Neural progenitor cell (in vitro differentiated cells): ENCODE results near the gene ZBTB4. TPM values are rescaled to one million over a fixed set of nuclear protein-coding genes. Genes with fewer than 3 reads are reported as not detected.

Experiments
- DNase-seq: peaks from one replicate; pipeline ENCODE4 v3.0.0-alpha.2; 2016; ENCODE audit warnings: low spot score
- H2AFZ ChIP-seq: fragments of 200-600 bp; sonication (generic); replicated peaks from 2 replicates; pipeline ENCODE4 v1.6.1; 2016; ENCODE audit warnings: antibody characterized with exemption
- H3F3A ChIP-seq: fragments of 200-600 bp; sonication (generic); 2 replicates; pipeline ENCODE4 v1.6.1; 2016; ENCODE audit warnings: antibody characterized with exemption, low read depth
- H3K27ac ChIP-seq: fragments of 200-600 bp; sonication (generic); 2 replicates; pipeline ENCODE4 v1.5.1; 2016; ENCODE audit warnings: mild to moderate bottlenecking
- H3K27me3 ChIP-seq: fragments of 200-600 bp; sonication (generic); 2 replicates; pipeline ENCODE4 v1.6.1; 2016; ENCODE audit warnings: mild to moderate bottlenecking, moderate library complexity
- H3K36me3 ChIP-seq: fragments of 200-600 bp; sonication (generic); 2 replicates; pipeline ENCODE4 v1.5.1; 2016
- H3K4me1 ChIP-seq: fragments of 200-600 bp; sonication (generic); 2 replicates; pipeline ENCODE4 v1.6.1; 2016; ENCODE audit warnings: mixed run types
- H3K4me2 ChIP-seq: fragments of 200-600 bp; sonication (generic); 2 replicates; pipeline ENCODE4 v1.6.1; 2016
- H3K4me3 ChIP-seq: fragments of 200-600 bp; sonication (generic); 2 replicates; pipeline ENCODE4 v1.5.1; 2016
- H3K79me2 ChIP-seq: fragments of 200-600 bp; sonication (generic); 2 replicates; pipeline ENCODE4 v1.6.1; 2016; ENCODE audit warnings: low read depth
- H3K9ac ChIP-seq: fragments of 200-600 bp; sonication (generic); 2 replicates; pipeline ENCODE4 v1.6.1; 2016
- H3K9me3 ChIP-seq: fragments of 200-600 bp; sonication (generic); 2 replicates; pipeline ENCODE4 v1.5.1; 2016; ENCODE audit warnings: low read depth
- H4K20me1 ChIP-seq: fragments of 200-600 bp; sonication (generic); 2 replicates; pipeline ENCODE4 v1.6.1; 2016; ENCODE audit warnings: low read depth
- H3K27ac Mint-ChIP-seq: 3 replicates; pipeline ENCODE4 v1.8.0; 2021; ENCODE audit warnings: mixed read lengths
- H3K27me3 Mint-ChIP-seq: 2 replicates; pipeline ENCODE4 v1.8.0; 2022; ENCODE audit warnings: low read depth, mild to moderate bottlenecking, inconsistent platforms, moderate library complexity, mixed read lengths; ENCODE audit not compliant: insufficient read depth
- H3K36me3 Mint-ChIP-seq: 3 replicates; pipeline ENCODE4 v1.8.0; 2021; ENCODE audit warnings: mixed read lengths
- H3K4me1 Mint-ChIP-seq: 3 replicates; pipeline ENCODE4 v1.8.0; 2021; ENCODE audit warnings: mixed read lengths
- H3K4me3 Mint-ChIP-seq: 3 replicates; pipeline ENCODE4 v1.8.0; 2021; ENCODE audit warnings: mild to moderate bottlenecking, moderate library complexity, mixed read lengths
- H3K9me3 Mint-ChIP-seq: 3 replicates; pipeline ENCODE4 v1.8.0; 2020; ENCODE audit warnings: mixed read lengths
- CTCF ChIP-seq: fragments of 200-600 bp; sonication (generic); IDR thresholded peaks from 2 replicates; pipeline ENCODE4 v1.5.1; 2017; ENCODE audit warnings: antibody characterized with exemption, mild to moderate bottlenecking
- EZH2 ChIP-seq: fragments of 200-600 bp; sonication (generic); IDR thresholded peaks from 2 replicates; pipeline ENCODE4 v1.6.1; 2017; ENCODE audit warnings: antibody characterized with exemption, mild to moderate bottlenecking, moderate library complexity
- EZH2phosphoT487 ChIP-seq: fragments of 200-600 bp; sonication (generic); IDR thresholded peaks from 2 replicates; pipeline ENCODE4 v1.6.1; 2017; ENCODE audit warnings: antibody characterized with exemption
- total RNA-seq: library from RNA; depleted of rRNA; stranded (reverse); fragments of >200 nt; gene quantifications from 2 replicates; pipeline ENCODE4 v1.2.3, GENCODE V29; 2015; ENCODE audit warnings: low replicate concordance

ZBTB4 gene
- total RNA-seq, 1 donor from 2014 or later: 5.4 TPM

DNA sequence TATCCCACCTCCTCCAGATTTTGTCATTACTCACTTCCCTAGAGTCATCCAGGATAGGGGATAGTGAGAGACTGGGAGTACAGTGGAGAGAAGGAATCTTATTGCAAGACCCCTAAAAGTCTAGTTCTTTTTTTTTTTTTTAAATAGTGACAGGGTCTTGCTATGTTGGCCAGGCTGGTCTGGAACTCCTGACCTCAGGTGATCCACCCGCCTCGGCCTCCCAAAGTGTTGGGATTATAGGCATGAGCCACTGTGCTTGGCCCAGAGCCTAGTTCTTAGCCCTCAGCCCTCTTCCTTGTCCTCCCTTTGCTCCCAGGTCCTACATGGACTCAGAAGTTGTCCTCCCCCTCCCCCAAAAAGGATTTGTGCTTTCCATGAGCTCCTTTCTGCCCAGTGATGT lies 37.3 kb downstream of the ZBTB4 start:
- peaks cover 22% of the 10 kb centered on the region for H3K27me3 Mint-ChIP-seq
- H3K9me3 ChIP-seq: no peaks in the 10 kb centered on the region
- H3K27ac Mint-ChIP-seq: no peak overlapping the region
- H3K4me1 Mint-ChIP-seq: peaks cover 55% of the 10 kb centered on the region
- no peak for DNase-seq
- H2AFZ ChIP-seq: no peak overlapping the region
- peaks cover 47% of the 10 kb centered on the region for H3F3A ChIP-seq
- H3K9me3 Mint-ChIP-seq: no peaks in the 10 kb centered on the region
- H3K27me3 ChIP-seq: peaks cover 61% of the 10 kb centered on the region
- H3K27ac ChIP-seq: no peak overlapping the region
- no peak overlapping the region for H3K9ac ChIP-seq
- H3K4me1 ChIP-seq: peaks cover 28% of the 10 kb centered on the region
- no peaks in the 10 kb centered on the region for H3K36me3 ChIP-seq
- TF ChIP-seq CTCF (no peak), EZH2phosphoT487 (no peak), EZH2 (no peak)
- H4K20me1 ChIP-seq: no peaks in the 10 kb centered on the region
- no peaks in the 10 kb centered on the region for H3K36me3 Mint-ChIP-seq
- H3K4me3 ChIP-seq: no peak overlapping the region
- H3K79me2 ChIP-seq: no peaks in the 10 kb centered on the region
- peak overlapping the region; percentile 74 for H3K4me3 Mint-ChIP-seq
- no peak overlapping the region for H3K4me2 ChIP-seq

DNA sequence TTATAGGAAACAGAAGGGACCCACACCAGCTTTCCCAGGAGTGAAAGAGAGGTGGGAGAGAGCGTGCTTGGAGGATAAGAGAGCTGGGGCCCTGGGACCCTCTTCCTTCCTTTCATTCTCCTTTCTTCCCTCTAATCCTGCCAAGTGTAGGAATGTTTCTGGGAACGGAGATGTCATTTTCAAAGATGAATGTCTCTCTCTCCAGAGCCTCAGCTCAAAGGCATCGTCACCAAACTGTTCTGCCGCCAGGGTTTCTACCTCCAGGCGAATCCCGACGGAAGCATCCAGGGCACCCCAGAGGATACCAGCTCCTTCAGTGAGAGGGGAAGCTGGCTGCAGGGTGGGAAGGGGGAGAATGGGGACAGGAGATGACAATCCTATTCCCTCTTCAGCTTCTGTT lies 38.2 kb downstream of the ZBTB4 start:
- Mint-ChIP-seq H3K9me3 (no peaks in the 10 kb centered on the region), H3K27ac (no peak overlapping the region), H3K4me3 (peak overlapping the region; percentile 96), H3K27me3 (peaks cover 28% of the 10 kb centered on the region), H3K4me1 (peaks cover 56% of the 10 kb centered on the region), H3K36me3 (no peaks in the 10 kb centered on the region)
- H3K9ac ChIP-seq: no peak overlapping the region
- no peaks in the 10 kb centered on the region for H3K9me3 ChIP-seq
- TF ChIP-seq EZH2phosphoT487 (no peak), EZH2 (no peak), CTCF (no peak)
- H3K4me3 ChIP-seq: peak overlapping the region; percentile 74
- H3K79me2 ChIP-seq: no peaks in the 10 kb centered on the region
- H3K4me1 ChIP-seq: peaks cover 26% of the 10 kb centered on the region
- peak overlapping the region; percentile 93 for H3K4me2 ChIP-seq
- no peak overlapping the region for H2AFZ ChIP-seq
- peaks cover 61% of the 10 kb centered on the region for H3K27me3 ChIP-seq
- peaks cover 55% of the 10 kb centered on the region for H3F3A ChIP-seq
- H3K27ac ChIP-seq: no peak overlapping the region
- no peak for DNase-seq
- H4K20me1 ChIP-seq: no peaks in the 10 kb centered on the region
- no peaks in the 10 kb centered on the region for H3K36me3 ChIP-seq

- peak overlapping the region; percentile 74 for H3K4me3 ChIP-seq
- no peaks in the 10 kb centered on the region for H3K36me3 ChIP-seq
- H3K9ac ChIP-seq: no peak overlapping the region
- peaks cover 26% of the 10 kb centered on the region for H3K4me1 ChIP-seq
- H2AFZ ChIP-seq: peak overlapping the region; percentile 81
- H3K27ac Mint-ChIP-seq: peak overlapping the region; percentile 99
- H3K4me3 Mint-ChIP-seq: peak overlapping the region; percentile 96
- peaks cover 65% of the 10 kb centered on the region for H3K27me3 ChIP-seq
- no peaks in the 10 kb centered on the region for H3K9me3 ChIP-seq
- H4K20me1 ChIP-seq: no peaks in the 10 kb centered on the region
- H3K36me3 Mint-ChIP-seq: no peaks in the 10 kb centered on the region
- no peaks in the 10 kb centered on the region for H3K79me2 ChIP-seq
- TF ChIP-seq EZH2 (no peak), CTCF (peak; percentile 13)
- DNase-seq: peak; percentile 66
- H3K4me1 Mint-ChIP-seq: peaks cover 56% of the 10 kb centered on the region
- peaks cover 33% of the 10 kb centered on the region for H3K27me3 Mint-ChIP-seq
- peak overlapping the region; percentile 93 for H3K4me2 ChIP-seq
- no peak overlapping the region for H3K27ac ChIP-seq
- peaks cover 57% of the 10 kb centered on the region for H3F3A ChIP-seq
- no peaks in the 10 kb centered on the region for H3K9me3 Mint-ChIP-seq
Measured at GRCh38 chr17:7440834-7441195, 38.6 kb downstream of the ZBTB4 start.
